Neural progenitor cell (in vitro differentiated cells): ENCODE results near the gene VASH2. TPM values are rescaled to one million over a fixed set of nuclear protein-coding genes. Genes with fewer than 3 reads are reported as not detected.

ENCODE experiments used
- DNase-seq: peaks from one replicate; pipeline ENCODE4 v3.0.0-alpha.2; 2016; ENCODE audit warnings: low spot score
- H2AFZ ChIP-seq: fragments of 200-600 bp; sonication (generic); replicated peaks from 2 replicates; pipeline ENCODE4 v1.6.1; 2016; ENCODE audit warnings: antibody characterized with exemption
- H3F3A ChIP-seq: fragments of 200-600 bp; sonication (generic); 2 replicates; pipeline ENCODE4 v1.6.1; 2016; ENCODE audit warnings: antibody characterized with exemption, low read depth
- H3K27ac ChIP-seq: fragments of 200-600 bp; sonication (generic); 2 replicates; pipeline ENCODE4 v1.5.1; 2016; ENCODE audit warnings: mild to moderate bottlenecking
- H3K27me3 ChIP-seq: fragments of 200-600 bp; sonication (generic); 2 replicates; pipeline ENCODE4 v1.6.1; 2016; ENCODE audit warnings: mild to moderate bottlenecking, moderate library complexity
- H3K36me3 ChIP-seq: fragments of 200-600 bp; sonication (generic); 2 replicates; pipeline ENCODE4 v1.5.1; 2016
- H3K4me1 ChIP-seq: fragments of 200-600 bp; sonication (generic); 2 replicates; pipeline ENCODE4 v1.6.1; 2016; ENCODE audit warnings: mixed run types
- H3K4me2 ChIP-seq: fragments of 200-600 bp; sonication (generic); 2 replicates; pipeline ENCODE4 v1.6.1; 2016
- H3K4me3 ChIP-seq: fragments of 200-600 bp; sonication (generic); 2 replicates; pipeline ENCODE4 v1.5.1; 2016
- H3K79me2 ChIP-seq: fragments of 200-600 bp; sonication (generic); 2 replicates; pipeline ENCODE4 v1.6.1; 2016; ENCODE audit warnings: low read depth
- H3K9ac ChIP-seq: fragments of 200-600 bp; sonication (generic); 2 replicates; pipeline ENCODE4 v1.6.1; 2016
- H3K9me3 ChIP-seq: fragments of 200-600 bp; sonication (generic); 2 replicates; pipeline ENCODE4 v1.5.1; 2016; ENCODE audit warnings: low read depth
- H4K20me1 ChIP-seq: fragments of 200-600 bp; sonication (generic); 2 replicates; pipeline ENCODE4 v1.6.1; 2016; ENCODE audit warnings: low read depth
- H3K27ac Mint-ChIP-seq: 3 replicates; pipeline ENCODE4 v1.8.0; 2021; ENCODE audit warnings: mixed read lengths
- H3K27me3 Mint-ChIP-seq: 2 replicates; pipeline ENCODE4 v1.8.0; 2022; ENCODE audit warnings: low read depth, mild to moderate bottlenecking, inconsistent platforms, moderate library complexity, mixed read lengths; ENCODE audit not compliant: insufficient read depth
- H3K36me3 Mint-ChIP-seq: 3 replicates; pipeline ENCODE4 v1.8.0; 2021; ENCODE audit warnings: mixed read lengths
- H3K4me1 Mint-ChIP-seq: 3 replicates; pipeline ENCODE4 v1.8.0; 2021; ENCODE audit warnings: mixed read lengths
- H3K4me3 Mint-ChIP-seq: 3 replicates; pipeline ENCODE4 v1.8.0; 2021; ENCODE audit warnings: mild to moderate bottlenecking, moderate library complexity, mixed read lengths
- H3K9me3 Mint-ChIP-seq: 3 replicates; pipeline ENCODE4 v1.8.0; 2020; ENCODE audit warnings: mixed read lengths
- EZH2 ChIP-seq: fragments of 200-600 bp; sonication (generic); IDR thresholded peaks from 2 replicates; pipeline ENCODE4 v1.6.1; 2017; ENCODE audit warnings: antibody characterized with exemption, mild to moderate bottlenecking, moderate library complexity
- EZH2phosphoT487 ChIP-seq: fragments of 200-600 bp; sonication (generic); IDR thresholded peaks from 2 replicates; pipeline ENCODE4 v1.6.1; 2017; ENCODE audit warnings: antibody characterized with exemption
- total RNA-seq: library from RNA; depleted of rRNA; stranded (reverse); fragments of >200 nt; gene quantifications from 2 replicates; pipeline ENCODE4 v1.2.3, GENCODE V29; 2015; ENCODE audit warnings: low replicate concordance
- TF ChIP-seq, protein P1 (sequence below): fragments of 200-600 bp; sonication (generic); IDR thresholded peaks from 2 replicates; pipeline ENCODE4 v1.5.1; 2017; ENCODE audit warnings: antibody characterized with exemption, mild to moderate bottlenecking

Gene VASH2
- total RNA-seq, 1 donor from 2014 or later: 5.2 TPM

DNA sequence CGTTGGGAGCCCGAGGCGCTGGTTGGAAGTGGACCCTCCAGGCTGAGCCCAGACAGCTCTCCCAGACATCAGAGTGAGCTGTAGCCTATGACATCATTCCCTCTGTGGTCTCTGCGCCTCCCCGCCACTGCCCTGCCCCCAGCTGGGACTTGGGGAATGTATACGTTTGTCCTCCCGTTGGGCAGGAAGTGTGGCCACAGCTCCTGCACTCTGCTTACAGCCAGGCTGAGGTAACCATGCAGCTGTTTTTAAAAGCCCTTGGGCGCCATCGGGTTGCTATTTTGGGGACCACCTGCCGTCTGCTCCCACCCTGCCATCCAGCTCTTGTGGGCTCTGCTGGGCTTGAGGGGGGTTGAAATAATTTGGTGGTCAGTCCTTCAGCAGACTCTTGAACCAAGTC is 7.8 kb downstream of the VASH2 start:
- Histone ChIP-seq H3K36me3 (no peaks in the 10 kb centered on the region), H3K27ac (no peak overlapping the region), H3K27me3 (no peaks in the 10 kb centered on the region), H3K79me2 (no peaks in the 10 kb centered on the region), H3K4me3 (no peak overlapping the region), H3K4me1 (no peaks in the 10 kb centered on the region), H3K9ac (no peak overlapping the region), H3K4me2 (no peak overlapping the region), H3F3A (no peaks in the 10 kb centered on the region), H4K20me1 (no peaks in the 10 kb centered on the region), H3K9me3 (no peaks in the 10 kb centered on the region), H2AFZ (no peak overlapping the region)
- Mint-ChIP-seq H3K27ac (no peak overlapping the region), H3K4me1 (peaks cover 4% of the 10 kb centered on the region), H3K27me3 (peaks cover 5% of the 10 kb centered on the region), H3K9me3 (no peaks in the 10 kb centered on the region), H3K36me3 (peaks cover 38% of the 10 kb centered on the region), H3K4me3 (no peak overlapping the region)
- DNase-seq: no peak
- TF ChIP-seq EZH2phosphoT487: no peak
- no peak for TF ChIP-seq EZH2
- TF ChIP-seq, protein P1, sequence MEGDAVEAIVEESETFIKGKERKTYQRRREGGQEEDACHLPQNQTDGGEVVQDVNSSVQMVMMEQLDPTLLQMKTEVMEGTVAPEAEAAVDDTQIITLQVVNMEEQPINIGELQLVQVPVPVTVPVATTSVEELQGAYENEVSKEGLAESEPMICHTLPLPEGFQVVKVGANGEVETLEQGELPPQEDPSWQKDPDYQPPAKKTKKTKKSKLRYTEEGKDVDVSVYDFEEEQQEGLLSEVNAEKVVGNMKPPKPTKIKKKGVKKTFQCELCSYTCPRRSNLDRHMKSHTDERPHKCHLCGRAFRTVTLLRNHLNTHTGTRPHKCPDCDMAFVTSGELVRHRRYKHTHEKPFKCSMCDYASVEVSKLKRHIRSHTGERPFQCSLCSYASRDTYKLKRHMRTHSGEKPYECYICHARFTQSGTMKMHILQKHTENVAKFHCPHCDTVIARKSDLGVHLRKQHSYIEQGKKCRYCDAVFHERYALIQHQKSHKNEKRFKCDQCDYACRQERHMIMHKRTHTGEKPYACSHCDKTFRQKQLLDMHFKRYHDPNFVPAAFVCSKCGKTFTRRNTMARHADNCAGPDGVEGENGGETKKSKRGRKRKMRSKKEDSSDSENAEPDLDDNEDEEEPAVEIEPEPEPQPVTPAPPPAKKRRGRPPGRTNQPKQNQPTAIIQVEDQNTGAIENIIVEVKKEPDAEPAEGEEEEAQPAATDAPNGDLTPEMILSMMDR: no peak

DNA sequence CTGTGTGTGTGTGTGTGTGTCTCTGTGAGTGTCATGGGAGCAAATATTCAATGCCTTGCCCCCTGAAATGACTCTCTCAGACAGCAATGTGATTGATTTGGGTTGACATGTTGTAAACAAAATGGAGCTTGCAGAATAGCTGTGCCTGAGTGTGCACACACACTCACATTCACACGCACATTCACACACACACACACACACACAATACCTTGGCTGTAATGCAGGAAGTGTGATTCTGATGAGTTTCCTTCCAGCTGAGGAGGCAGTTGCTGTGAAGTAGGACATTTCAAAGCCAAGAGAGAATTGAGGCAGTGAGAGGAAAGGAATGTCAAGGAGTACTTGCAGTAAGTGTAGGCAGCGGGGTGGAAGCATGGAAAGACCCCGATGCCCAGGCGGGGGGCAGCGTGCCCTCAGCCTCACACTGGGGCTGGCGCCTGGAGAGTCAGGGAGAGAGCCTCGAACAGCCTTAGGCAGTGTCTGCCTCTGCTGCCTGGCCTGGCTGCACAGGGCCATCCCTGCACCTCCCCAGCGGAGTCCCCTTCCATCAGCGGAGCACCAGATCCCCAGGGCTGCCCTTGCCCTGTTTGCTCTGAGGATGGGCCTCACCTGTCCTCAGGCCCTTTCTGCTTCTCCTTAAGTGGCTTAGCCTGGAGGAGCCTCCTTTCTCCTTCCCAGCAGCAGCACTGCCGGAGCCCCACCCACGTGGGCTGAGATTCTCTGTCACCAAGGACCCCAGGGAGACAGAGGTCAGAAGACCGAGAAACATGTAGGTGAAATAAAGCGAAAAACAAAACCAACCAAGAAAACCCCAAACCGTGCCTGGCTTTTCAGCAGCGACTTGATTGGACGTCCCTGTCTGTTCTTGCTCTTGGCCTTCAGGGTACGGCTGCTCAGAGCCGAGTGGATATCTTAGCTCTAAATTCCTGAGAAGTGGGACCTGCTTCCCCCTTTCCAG is 9.2 kb downstream of the VASH2 start:
- no peaks in the 10 kb centered on the region for H3K36me3 ChIP-seq
- TF ChIP-seq, protein P1: no peak
- no peak for TF ChIP-seq EZH2phosphoT487
- no peak for TF ChIP-seq EZH2
- peak overlapping the region; percentile 39 for H3K27ac Mint-ChIP-seq
- peaks cover 4% of the 10 kb centered on the region for H3K4me1 Mint-ChIP-seq
- H3F3A ChIP-seq: no peaks in the 10 kb centered on the region
- no peaks in the 10 kb centered on the region for H3K9me3 Mint-ChIP-seq
- no peak overlapping the region for H3K4me3 ChIP-seq
- H3K4me1 ChIP-seq: no peaks in the 10 kb centered on the region
- H3K4me3 Mint-ChIP-seq: no peak overlapping the region
- H3K9ac ChIP-seq: no peak overlapping the region
- no peaks in the 10 kb centered on the region for H4K20me1 ChIP-seq
- no peaks in the 10 kb centered on the region for H3K27me3 ChIP-seq
- H2AFZ ChIP-seq: no peak overlapping the region
- no peak overlapping the region for H3K27ac ChIP-seq
- no peaks in the 10 kb centered on the region for H3K79me2 ChIP-seq
- H3K4me2 ChIP-seq: no peak overlapping the region
- peaks cover 37% of the 10 kb centered on the region for H3K36me3 Mint-ChIP-seq
- no peak for DNase-seq
- no peaks in the 10 kb centered on the region for H3K9me3 ChIP-seq
- H3K27me3 Mint-ChIP-seq: peaks cover 7% of the 10 kb centered on the region

DNA sequence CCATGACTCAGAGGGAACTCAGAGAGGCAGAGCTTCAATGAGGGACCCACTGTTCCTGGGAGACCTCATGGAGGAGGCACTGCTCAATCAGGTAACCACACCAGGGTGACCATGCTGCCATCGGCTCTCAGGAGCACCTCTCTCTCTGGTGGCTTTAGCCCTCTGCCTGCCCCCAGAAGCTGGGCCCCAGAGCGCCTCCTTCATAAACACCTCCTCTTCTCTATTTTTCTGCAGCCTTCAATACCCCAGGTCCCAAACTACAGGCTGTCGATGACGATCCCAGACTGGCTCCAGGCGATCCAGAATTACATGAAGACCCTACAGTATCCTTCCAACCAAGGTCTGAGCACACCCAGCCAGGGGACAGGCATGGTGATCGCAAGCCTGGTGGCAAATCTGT is 10.6 kb downstream of the VASH2 start:
- Histone ChIP-seq H3K9me3 (no peaks in the 10 kb centered on the region), H3K36me3 (no peaks in the 10 kb centered on the region), H3K27me3 (no peaks in the 10 kb centered on the region), H2AFZ (no peak overlapping the region), H3K79me2 (no peaks in the 10 kb centered on the region), H3K9ac (no peak overlapping the region), H4K20me1 (no peaks in the 10 kb centered on the region), H3K4me2 (no peak overlapping the region), H3K4me3 (no peak overlapping the region), H3K27ac (no peak overlapping the region), H3F3A (no peaks in the 10 kb centered on the region), H3K4me1 (no peaks in the 10 kb centered on the region)
- H3K27ac Mint-ChIP-seq: no peak overlapping the region
- peaks cover 7% of the 10 kb centered on the region for H3K27me3 Mint-ChIP-seq
- H3K9me3 Mint-ChIP-seq: no peaks in the 10 kb centered on the region
- H3K4me1 Mint-ChIP-seq: peaks cover 4% of the 10 kb centered on the region
- peaks cover 36% of the 10 kb centered on the region for H3K36me3 Mint-ChIP-seq
- no peak for DNase-seq
- H3K4me3 Mint-ChIP-seq: no peak overlapping the region
- no peak for TF ChIP-seq EZH2
- no peak for TF ChIP-seq EZH2phosphoT487
- TF ChIP-seq, protein P1: no peak
